ENCODE results near the gene LRRC75A.

LRRC75A gene

DNA sequence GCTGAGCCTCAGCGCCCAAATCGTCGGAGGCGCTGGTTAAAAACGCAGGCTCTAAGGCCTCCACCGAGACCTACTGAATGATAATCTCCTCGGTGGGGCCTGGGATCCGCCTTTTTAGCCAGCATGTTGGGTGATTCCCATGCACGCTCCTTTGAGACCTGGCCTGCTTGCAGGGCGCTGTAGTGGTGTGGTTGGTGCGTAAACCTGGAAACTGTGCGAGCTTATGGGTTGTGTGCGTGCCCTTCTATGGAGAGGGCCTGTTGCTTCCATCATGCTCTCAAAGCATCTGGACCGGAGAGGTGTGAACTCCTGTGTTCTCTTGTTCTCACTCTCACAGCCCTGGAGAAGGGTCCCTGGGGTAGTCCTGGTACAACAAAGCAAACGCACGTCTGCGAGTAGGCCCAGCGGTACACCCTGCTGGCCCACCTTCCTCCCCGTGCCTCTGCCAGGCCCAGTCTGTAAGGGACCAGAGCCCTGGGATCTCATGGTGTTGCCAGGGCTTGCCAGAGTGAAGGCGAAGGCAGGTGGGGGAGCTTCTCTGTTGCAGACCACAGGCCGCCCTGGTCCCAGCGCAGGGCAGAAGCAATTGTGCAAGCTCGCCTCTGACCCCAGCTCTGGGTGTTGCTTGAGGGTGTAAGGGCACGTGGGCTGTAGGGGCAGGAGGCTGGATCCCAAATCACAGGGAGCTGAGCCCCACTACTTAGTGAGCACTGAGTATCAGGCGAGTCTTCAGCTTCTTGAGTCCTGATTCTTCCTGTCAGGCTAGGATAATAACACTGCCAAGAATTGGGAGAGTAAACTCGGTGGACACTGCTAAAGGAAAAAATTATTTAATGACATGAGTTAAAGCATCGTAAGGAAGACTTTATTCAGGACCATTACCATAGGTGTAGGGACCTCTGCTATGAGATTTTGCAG, 879 bp upstream of the LRRC75A start:
- no peak for DNase-seq

DNA sequence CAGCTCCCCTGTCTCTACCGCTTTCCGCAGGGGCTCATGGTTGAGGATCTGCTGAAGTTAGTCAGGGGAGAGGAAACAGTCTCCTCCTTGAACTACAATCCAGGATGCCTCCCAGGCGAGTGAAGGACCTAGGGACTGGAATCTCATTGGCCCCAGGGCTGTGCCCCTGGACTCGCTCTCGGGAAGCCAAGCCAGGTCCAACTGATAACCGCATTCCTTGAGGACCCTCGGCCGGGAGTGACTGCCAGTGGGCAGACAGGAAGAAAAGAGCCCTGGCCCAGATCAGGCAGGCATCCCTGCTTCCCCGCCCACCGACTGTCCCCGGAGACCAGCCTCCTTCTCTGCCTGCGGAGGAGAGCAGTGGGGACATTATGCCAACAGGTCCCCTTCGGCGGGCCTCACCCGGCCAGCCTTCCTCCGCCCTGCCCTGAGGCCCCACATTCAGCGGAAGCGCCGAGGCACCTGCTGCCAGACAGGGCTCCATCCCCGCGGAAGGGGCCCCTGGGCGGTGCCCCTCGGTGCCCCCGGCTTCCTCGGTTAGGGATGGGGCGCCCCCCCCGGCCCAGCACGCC, 776 bp downstream of the LRRC75A start:
- no peak for DNase-seq

DNA sequence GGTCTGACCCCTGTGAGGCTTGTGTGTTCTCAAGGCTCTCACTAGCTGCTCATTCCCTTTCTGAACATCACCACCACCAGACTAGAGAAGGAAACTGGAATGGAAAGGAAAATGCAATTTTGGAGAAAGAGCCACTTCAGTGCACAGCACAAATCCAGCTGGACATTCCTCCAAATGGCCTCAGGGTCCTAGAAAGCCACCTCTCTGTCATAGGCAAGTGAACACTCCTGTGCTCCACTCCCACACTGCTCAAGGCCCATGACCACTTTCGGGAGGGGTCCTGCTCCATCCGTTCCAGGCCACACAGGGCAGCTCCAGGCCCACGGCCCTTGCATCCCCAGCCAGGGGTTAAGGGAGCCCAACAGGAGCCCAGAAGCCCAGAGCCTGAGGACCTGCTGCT, 2.6 kb downstream of the LRRC75A start:
- DNase-seq, result no peak

DNA sequence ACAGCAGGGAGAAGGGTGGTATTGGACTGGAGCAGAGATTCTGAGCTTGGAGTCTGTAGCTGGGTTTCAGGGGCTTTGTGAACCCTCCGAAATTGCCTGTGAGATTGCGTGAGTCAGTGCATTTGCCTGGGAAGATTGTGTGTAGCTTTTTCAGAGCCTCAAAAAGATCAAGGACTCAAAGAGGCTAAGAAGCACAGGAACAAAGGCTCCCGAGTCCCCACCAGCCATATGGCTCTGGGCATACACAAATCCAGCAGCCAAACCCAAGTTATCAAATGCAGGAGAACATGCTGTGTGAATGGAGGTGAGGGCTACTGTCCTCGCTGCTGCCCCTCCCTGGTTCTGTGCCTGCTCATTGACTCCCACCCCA, 3.0 kb downstream of the LRRC75A start:
- DNase-seq, result no peak

DNA sequence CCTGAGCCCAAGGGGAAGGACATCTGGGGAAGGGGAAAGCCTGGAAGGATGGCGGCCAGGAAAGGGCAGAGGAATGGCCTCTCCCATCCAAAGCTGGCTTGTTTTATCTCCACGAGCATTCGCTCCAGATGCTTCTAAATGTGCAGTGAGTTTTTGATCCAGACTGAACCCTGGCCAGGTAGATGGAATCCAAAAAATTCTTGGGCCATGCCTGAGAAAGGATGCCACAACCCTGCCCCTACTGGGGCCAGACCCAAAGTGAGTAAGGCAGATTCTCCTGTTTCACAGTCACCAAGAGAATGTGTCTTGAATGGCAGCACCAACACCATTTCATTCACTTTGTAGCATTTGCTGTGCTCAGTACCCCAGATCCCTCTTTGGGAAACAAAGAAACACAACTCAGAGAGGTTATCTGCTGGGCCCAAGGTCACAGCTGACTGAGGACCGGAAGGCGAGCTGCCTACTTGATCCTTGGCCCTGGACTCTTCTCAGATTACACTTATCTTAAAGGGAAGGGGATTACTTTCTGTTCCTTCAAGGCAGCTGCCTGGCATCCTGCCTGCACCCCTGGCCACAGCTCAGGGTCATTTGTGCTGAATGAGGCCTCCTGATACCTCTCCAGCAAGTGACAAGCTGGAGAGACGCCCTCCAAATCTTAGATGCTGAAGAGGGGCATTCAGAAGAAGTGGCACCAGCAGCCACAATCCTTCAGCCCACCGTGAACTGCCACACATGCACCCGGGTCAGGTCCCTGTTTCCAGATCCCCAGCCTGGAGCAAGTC, 3.6 kb downstream of the LRRC75A start:
- DNase-seq, result no peak

DNA sequence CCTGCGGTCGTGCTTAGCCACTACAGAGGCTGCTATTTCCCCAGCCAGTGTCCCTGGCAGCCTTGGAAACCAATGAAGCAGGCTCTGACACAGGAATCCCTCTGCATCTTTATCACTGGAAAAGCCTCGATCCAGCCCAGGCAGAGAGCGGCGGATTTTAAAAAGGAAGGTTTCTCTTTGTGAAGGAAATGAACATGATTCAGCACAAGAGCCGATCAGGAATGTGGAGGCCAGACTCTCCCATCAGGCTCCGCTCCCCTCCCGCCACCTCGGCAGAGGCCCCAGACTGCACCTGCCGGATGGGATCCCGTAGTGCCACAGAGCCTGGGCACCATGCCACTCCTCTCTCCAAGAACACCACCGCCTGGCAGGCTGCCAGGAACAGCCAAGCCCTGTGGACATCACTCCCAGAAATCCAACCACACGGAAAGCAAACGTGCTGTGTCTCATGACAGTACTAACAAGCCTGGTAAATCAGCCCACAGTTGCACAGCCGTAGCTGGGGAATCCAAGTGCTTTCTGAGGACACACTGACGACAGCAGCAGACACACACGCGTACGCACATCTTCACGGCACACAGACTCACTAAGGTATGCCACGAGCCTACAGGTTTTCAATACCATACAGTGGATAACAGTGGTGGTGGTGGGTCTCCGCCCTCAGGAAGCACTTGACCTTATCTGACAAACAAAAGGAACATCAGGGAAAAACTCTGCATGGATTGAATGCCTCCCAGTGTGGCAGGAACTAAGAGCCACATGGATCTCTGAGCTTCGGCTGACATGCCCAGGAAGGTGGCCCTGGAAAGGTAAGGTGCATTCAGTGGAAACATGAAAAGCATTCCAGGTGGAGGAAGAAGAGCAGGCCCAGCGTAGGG, 5.4 kb downstream of the LRRC75A start:
- DNase-seq, result no peak

DNA sequence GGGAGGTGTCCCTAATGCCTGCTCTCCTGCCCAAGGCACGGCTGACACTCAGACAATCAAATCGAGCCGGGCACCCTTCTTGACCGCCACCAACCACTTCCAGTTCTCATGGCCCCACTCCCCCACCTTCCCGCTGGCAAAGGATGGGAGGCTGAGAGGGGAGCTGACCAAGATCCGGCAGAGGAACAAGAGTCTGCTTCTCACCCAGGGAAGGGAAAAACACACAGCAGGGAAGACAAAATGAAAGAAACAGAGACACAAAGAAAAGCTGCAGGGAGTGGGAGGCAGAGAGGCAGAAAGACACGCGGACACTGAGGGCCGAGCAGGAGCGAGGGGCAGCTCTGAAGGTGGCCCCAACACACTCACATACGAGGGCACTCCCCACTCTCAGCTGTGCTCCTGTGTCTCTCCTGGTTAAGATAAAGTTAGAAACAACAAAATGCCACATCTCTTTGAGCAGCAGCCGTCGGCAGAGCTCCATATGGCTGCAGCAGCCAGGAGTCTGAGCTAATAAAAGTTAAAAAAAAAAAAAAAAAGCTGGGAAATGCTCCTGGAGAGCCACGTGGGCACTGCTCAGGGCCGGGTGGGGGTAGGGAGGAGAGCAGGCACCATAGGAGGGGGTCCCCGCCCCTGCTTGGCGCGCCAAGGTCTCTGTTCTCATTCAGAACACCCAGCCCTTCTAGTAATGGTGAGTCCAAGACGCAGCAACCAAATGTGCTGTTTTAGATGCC, 7.4 kb downstream of the LRRC75A start:
- DNase-seq, result no peak

DNA sequence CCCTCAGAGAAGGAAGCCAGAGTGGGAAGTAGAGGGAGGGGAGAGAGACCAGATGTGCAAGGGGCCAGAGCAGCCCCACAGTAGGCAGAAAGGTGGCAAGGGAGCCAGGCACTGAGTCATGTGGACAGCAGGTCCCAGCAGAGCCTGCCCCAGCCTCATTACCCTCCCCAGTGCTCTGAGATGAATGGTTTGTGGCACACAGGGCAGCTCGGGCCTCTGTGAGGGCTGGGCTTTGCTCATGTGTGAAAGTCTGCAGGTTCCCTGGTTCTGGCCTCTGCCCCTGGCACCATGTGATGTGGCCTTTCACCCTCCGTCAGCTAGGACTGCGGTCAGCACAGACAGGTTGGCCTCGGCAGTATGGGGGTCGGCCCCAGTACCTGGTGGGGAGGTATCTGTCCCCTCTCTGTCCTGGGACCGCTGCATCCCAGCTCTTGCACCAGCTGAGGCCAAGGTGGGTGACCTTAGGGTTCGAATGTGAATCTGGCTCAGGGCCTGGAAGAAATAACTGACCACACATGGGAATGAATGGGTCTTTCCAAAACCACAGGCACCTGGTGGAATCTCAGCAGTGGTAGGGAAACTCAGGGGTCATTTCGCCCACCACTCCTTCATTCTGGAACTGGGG, 8.9 kb downstream of the LRRC75A start:
- DNase-seq, result no peak

DNA sequence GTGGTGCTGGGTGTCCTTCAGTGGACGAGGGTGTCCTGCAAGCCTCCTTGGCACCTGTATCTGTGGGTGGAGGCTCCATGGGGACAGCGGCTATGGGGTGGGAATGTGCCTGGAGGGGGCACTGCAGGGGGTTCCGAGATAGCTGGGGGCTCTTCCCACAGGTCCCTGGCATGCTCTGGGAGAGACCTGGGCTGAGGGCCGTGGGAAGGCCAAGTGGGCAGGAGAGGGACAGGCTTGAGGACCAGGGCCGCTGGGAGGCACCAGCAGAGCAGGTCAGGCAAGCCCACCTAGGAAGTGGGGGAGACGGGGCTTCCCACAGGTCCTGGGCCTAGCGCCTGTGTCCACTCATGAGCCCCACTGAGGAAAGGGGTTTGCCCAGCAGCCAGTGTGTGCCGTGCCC, 9.7 kb downstream of the LRRC75A start:
- DNase-seq, result no peak

DNA sequence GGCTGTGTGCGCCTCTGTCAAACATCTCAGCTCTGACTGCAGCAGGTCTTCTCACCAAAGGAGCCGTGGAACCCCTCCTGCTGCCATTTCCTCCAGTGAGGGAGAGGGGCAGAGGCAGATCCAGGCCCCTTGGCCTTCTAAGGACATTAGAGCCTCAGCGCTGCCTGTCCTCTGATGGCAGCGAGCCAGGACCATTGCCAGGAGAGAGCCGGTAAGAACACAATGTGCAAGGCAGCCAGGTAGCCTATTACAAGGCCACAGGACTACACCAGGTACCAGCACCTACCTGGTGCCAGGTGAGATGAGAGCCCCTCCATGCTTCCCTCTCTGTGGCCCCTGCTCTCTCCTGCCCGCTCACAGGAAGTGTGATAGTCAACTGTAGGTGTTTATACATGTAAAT, 11.0 kb downstream of the LRRC75A start:
- DNase-seq, result no peak

DNA sequence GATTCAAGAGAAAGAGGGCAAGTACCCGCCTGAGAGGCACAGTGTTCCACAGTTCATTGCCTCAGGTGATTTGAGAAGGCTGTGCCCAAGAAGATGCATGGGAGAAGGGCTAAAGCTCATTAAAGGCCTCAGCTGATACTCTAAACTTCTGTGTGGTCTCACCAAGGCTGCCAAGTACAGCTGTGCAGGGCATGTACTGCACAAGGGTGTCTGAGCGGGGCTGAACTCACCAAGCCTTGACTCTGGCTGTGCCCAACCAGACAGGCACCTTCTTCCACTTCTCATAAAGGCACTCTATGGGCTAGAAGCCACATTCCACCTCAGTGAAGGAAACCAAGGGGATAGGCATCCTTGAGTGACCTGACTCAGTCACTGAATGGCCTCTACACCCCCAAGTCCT, 12.7 kb downstream of the LRRC75A start:
- no peak for DNase-seq

DNA sequence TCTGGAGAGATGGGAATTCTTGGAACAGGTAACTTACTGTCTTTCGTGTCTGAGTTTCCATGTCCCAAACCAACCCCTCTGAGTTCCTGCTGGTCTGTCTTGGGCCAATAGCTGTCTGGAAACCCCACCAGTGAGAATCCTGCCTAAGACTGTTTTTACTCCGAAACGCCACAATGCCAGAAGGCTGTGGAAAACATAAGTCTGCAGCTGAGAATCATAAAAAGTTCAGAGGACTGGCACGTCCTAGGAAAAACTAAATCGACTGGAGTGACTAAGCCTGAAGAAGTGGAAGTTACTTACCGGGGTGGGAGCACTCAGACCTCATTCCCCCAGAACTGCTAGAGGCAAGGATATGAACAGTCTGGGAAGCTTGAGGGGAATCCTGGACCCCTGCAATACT, 13.3 kb downstream of the LRRC75A start:
- no peak for DNase-seq

DNA sequence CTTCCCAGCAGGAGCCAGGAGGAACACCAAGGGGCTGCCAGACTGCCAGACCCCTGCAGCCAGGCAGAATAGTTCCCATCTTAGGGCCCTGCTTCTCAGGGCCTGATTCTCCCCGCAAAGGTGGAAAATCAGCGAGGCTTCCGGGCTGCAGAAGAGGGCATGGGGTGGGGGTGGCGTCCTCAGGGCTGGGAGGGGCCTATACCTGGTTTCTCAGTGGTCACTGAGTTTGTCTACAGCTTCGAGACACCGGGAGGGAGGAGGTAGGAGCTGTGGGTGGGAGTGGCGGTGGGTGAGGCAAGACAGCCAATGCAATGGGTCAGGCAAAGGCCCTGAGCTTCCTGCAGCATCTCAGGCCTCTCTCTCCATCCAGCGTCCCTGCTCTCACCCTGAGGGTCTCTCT, 14.3 kb downstream of the LRRC75A start:
- no peak for DNase-seq

DNA sequence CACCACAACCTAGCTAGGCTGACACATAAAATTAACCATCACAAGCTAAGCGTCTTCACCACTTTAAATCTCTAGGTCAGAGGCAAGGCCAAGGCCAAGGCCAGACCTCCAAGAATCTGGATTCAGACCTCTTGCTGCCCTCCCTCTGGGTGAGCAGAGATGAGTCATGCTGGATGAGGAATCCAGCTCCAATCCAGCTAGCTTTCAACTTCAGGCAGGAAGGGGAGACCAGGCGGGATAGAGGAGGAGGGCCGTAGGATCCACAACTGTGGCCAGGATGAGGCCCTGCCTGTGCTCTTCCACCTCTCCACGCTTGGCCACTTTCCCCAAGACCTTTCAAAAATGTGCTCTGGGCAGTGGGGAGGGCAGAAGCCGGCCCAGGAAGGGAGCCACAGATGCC, 14.7 kb downstream of the LRRC75A start:
- DNase-seq, result no peak

DNA sequence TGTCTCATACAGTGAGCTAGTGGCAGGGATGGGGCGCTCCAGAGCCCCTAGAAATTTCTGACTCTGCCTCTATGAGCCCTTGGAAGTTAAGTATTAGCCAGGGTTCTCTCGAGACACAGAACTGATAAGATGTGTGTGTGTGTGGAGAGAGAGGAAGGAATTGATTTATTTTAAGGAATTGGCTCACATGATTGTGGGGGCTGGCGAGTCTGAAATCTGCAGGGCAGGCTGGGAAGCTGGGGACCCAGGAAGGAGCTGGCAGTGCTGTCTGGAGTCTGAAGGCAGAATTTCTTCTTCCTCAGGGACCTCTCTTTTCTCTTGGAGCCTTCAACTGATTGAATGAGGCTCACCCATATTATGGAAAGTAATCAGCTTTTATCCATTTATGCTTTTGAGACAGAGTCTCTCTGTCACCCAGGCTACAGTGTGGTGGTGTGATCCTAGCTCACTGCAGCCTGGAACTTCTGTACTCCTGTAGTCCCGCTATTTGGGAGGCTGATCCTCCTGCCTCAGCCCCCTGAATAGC, 16.8 kb downstream of the LRRC75A start:
- no peak for DNase-seq

DNA sequence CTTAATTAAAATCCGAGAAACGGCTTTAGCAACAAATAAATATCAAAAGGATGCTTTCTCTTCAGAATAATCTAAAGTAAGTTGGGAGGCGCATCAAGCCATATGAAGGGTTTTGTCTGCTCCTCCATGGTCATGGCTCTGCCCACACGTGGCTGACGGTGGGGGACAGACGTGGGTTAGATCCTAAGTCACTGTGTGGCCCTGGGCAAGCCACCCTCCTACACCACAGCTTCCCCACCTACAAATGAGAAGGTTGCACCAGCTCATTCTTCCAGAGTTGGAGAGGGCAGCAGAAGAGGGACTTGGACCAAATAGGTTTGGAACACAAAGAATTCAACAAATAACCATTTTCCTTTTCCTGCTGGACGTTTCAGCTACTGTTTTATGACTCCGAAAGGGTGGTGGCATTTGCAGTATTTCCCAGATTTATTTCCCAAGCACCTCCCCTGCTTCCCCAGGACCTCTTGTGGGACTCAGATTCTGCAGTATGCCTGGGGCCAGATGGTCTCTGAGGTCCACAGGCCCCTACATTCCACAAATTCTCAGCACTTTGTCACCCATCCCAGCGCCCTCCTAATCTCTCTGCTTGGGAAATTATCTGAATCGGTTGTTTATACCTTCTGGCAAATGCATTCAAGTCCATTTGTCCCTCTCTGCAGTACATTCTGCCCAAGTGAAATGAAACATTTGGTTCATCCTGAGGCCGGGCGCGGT, 17.8 kb downstream of the LRRC75A start:
- DNase-seq, result no peak

DNA sequence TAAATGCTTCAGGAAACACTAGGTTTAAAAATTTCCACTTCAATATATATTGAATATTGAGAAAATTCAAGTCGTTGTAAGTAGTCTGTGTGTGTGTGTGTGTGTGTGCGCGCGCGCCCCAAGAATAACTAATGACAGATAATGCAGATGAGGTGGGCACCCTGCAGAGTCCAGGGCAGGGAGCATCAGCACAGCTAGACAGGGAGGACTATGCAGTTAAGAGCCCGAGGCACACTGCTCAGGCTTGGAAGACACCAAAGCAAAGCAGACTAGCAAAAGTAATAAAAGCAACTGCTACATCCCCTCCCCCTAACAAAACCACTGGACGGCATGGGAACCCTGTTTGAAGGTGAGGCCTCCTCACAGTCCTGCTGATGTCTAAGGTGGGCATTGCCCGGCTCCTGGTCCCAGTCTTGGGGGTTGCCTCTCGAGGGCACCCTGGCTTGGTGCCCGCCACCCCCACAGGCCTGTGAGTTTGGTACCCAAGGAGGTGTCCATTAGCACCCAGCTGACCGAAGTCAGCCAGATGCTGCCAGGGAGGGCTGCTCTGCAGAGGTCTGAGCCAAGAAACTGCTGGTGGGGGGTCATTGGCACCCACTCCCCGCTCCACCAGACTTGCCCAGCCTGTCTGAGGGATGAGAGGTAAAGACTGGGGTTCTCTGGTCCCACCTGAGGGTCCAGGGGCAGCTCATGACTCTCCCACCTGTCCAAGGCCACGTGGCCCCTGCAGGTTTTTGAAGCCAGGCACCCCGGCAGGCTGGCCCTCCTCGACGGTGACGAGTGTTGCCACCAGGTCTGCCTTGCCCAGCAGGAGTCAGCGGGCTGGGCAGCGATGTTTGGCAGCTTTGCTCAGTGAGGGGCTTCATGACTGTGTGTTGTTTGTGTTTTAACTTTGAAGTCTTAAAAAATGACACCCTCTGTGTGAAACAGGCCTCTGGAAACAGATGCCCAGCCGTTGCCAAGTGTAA, 18.7 kb downstream of the LRRC75A start:
- DNase-seq, result no peak

DNA sequence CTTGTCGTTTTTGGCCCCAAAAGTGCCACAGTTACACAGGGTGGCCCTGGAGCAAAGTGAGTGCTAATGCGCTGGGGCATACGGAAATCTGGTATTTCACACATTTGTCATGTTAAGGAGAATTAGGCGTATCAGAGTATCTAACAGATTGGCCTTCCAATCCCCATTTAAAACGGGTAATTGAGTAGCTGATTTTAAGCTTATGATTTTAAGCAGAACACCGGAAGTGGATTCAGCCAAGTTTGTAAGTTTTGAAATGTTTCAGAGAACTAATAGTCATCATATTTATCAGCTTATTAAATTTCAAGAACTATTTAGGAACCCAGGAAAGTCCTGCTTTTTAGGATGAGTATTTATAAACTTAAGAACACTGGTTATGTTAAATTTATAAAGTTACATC, 19.5 kb downstream of the LRRC75A start:
- no peak for DNase-seq

DNA sequence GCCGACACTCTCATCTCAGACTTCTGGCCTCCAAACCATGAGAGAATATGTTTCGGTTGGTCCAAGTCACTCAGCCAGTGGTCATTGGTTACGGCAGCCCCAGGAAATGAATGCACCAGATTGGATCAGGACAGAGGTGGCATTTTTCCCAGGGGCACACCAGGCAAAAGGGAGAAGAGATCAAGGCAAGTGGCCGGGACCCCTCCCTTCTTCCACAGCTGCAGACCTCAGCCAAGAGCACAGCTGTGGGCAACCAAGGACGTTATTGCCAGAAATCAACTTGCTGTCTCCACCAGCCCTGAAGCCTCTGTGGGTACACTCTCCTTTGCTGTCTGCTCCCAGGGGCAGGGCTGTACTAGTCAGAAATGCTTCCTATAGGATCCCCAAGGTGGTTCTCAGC, 20.7 kb downstream of the LRRC75A start:
- DNase-seq, result no peak

DNA sequence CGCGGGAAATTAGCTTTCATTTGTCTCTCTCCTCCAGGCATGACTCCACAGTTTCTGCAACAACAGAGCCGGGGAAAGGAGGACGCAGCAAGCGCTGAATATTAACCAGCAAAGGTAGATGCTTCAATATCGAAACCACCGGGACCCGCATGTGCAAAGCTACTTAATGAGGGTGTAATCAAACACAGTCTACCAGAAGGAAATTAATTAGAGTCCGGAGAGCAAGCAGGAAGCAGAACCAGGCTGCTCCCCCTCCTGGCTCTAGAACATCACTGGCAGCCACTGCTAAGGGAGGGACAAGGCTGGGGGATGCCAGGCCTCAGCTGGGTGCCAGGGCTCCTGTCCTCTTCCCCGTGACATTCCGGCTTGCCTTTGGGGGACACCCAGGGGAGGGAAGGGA, 21.7 kb downstream of the LRRC75A start:
- DNase-seq, result no peak
